Activated CD4-positive, alpha-beta T cell treated with anti-CD3 and anti-CD28 coated beads, Interleukin-2, amount 10 ng/mL, durations not matched to agents 7 days and 5 days (primary cell): ENCODE data around the gene KLHL22. TPM values are rescaled to one million over a fixed set of nuclear protein-coding genes. Genes with fewer than 3 reads are reported as not detected.
"Not testable (repeated sequence)": the region's sequence is repeated elsewhere in the genome, so short reads cannot be mapped to it uniquely, and the experiment has no call there.

ENCODE experiments used
- CTCF ChIA-PET: fragments of 350-600 bp; sonication (Branson Sonifier 250); formaldehyde crosslinking; loops from one replicate; lab custom pipeline; 2021; ENCODE audit warnings: antibody characterized with exemption; lab: Charles Lee
- POLR2A ChIA-PET: fragments of 350-600 bp; sonication (Branson Sonifier 250); formaldehyde crosslinking; loops from one replicate; lab custom pipeline; 2021; ENCODE audit warnings: antibody characterized with exemption; lab: Charles Lee
- DNase-seq: peaks from one replicate; pipeline ENCODE4 v3.0.0-alpha.2; 2020
- H3K27ac Mint-ChIP-seq: one replicate; pipeline ENCODE4 v1.8.0; 2021; ENCODE audit warnings: mild to moderate bottlenecking, moderate library complexity, mixed read lengths
- H3K27me3 Mint-ChIP-seq: one replicate; pipeline ENCODE4 v1.8.0; 2021; ENCODE audit warnings: mixed read lengths
- H3K36me3 Mint-ChIP-seq: one replicate; pipeline ENCODE4 v1.8.0; 2021; ENCODE audit warnings: low read depth, mixed read lengths
- H3K4me1 Mint-ChIP-seq: one replicate; pipeline ENCODE4 v1.8.0; 2021; ENCODE audit warnings: mixed read lengths
- H3K4me3 Mint-ChIP-seq: one replicate; pipeline ENCODE4 v1.8.0; 2021; ENCODE audit warnings: mild to moderate bottlenecking, moderate library complexity, mixed read lengths
- H3K9me3 Mint-ChIP-seq: one replicate; pipeline ENCODE4 v1.8.0; 2021; ENCODE audit warnings: mixed read lengths
- total RNA-seq, 2 experiments: library from RNA; stranded (reverse); gene quantifications; one replicate each; pipeline ENCODE4 v1.2.3, GENCODE V29; 2021

The KLHL22 gene
- total RNA-seq, 2 experiments from 2014 or later: 38.7 to 40.1 TPM

- peaks cover 43% of the 10 kb centered on the region for H3K36me3 Mint-ChIP-seq
- H3K4me3 Mint-ChIP-seq: peak overlapping the region; percentile 99
- H3K27me3 Mint-ChIP-seq: no peaks in the 10 kb centered on the region
- no peak for DNase-seq
- ChIA-PET CTCF (interaction anchor here (1.2 to 1.9 kb wide), 5 partner anchors 9 to 56 kb away, joined by 4 to 9 read pairs (median 4); no protein-coding TSS in a partner anchor), POLR2A (no interaction called here)
- peaks cover 50% of the 10 kb centered on the region for H3K4me1 Mint-ChIP-seq
- no peaks in the 10 kb centered on the region for H3K9me3 Mint-ChIP-seq
- peak overlapping the region; percentile 97 for H3K27ac Mint-ChIP-seq
Measured at GRCh38 chr22:20508815-20509271, 13.2 kb upstream of the KLHL22 start.

- POLR2A ChIA-PET, H3K27me3 Mint-ChIP-seq, H3K9me3 Mint-ChIP-seq, DNase-seq: not testable (repeated sequence)
- CTCF ChIA-PET: interaction anchor here (0.7 to 1.9 kb wide), 8 partner anchors 9 to 233 kb away, joined by 3 to 9 read pairs (median 4); no protein-coding TSS in a partner anchor
- peaks cover 40% of the 10 kb centered on the region for H3K36me3 Mint-ChIP-seq
- H3K27ac Mint-ChIP-seq: peak overlapping the region; percentile 97
- H3K4me3 Mint-ChIP-seq: peak overlapping the region; percentile 99
- H3K4me1 Mint-ChIP-seq: peaks cover 49% of the 10 kb centered on the region
Measured at GRCh38 chr22:20508067-20508755, 12.6 kb upstream of the KLHL22 start.

GRCh38 chr22:20507253-20508066, 11.9 kb upstream of the KLHL22 start, which contains the start of gene MED15:
Gene MED15, plus strand, starts transcription at chr22:20507610. Its CDS starts 69 bp downstream, at chr22:20507679.
- Mint-ChIP-seq H3K4me3 (peak within 1 kb of the TSS; percentile 99), H3K4me1 (peaks cover 49% of the 10 kb centered on the region), H3K27me3 (no peaks in the 10 kb centered on the region), H3K36me3 (peaks cover 40% of the 10 kb centered on the region), H3K27ac (peak within 1 kb of the TSS; percentile 97), H3K9me3 (no peaks in the 10 kb centered on the region)
- ChIA-PET POLR2A (interaction anchor here (1.0 kb wide), 1 partner anchor 45 kb away, joined by 3 read pairs; no protein-coding TSS in a partner anchor), CTCF (interaction anchor here (0.7 to 1.9 kb wide), 6 partner anchors 8 to 234 kb away, joined by 3 to 9 read pairs (median 4); no protein-coding TSS in a partner anchor)
- DNase-seq: peak; percentile 94

- DNase-seq: no peak
- ChIA-PET POLR2A (interaction anchor here (1.0 kb wide), 1 partner anchor 46 kb away, joined by 3 read pairs; no protein-coding TSS in a partner anchor), CTCF (interaction anchor here (1.1 to 1.9 kb wide), 2 partner anchors 12 to 58 kb away, joined by 3 to 9 read pairs; no protein-coding TSS in a partner anchor)
- Mint-ChIP-seq H3K4me1 (peaks cover 42% of the 10 kb centered on the region), H3K36me3 (peaks cover 33% of the 10 kb centered on the region), H3K27ac (peak overlapping the region; percentile 97), H3K4me3 (peak overlapping the region; percentile 99), H3K9me3 (no peaks in the 10 kb centered on the region), H3K27me3 (no peaks in the 10 kb centered on the region)
Measured at GRCh38 chr22:20506543-20507252, 11.1 kb upstream of the KLHL22 start.

GRCh38 chr22:20504293-20504922, 8.8 kb upstream of the KLHL22 start:
- POLR2A ChIA-PET: not testable (repeated sequence)
- CTCF ChIA-PET: interaction anchor here (1.2 to 1.4 kb wide), 2 partner anchors 20 to 48 kb away, joined by 4 to 5 read pairs; no protein-coding TSS in a partner anchor

GRCh38 chr22:20503816-20504215, 8.2 kb upstream of the KLHL22 start:
- H3K4me1 Mint-ChIP-seq: peaks cover 14% of the 10 kb centered on the region
- H3K36me3 Mint-ChIP-seq: peaks cover 16% of the 10 kb centered on the region
- CTCF ChIA-PET: interaction anchor here (0.6 to 1.4 kb wide), 3 partner anchors 19 to 86 kb away, joined by 3 to 5 read pairs (median 4); no protein-coding TSS in a partner anchor
- H3K27ac Mint-ChIP-seq: no peak overlapping the region
- DNase-seq: no peak
- no peaks in the 10 kb centered on the region for H3K9me3 Mint-ChIP-seq
- POLR2A ChIA-PET: interaction anchor here (1.2 kb wide), 1 partner anchor 16 kb away, joined by 3 read pairs; no protein-coding TSS in a partner anchor
- no peaks in the 10 kb centered on the region for H3K27me3 Mint-ChIP-seq
- H3K4me3 Mint-ChIP-seq: no peak overlapping the region

More at GRCh38 chr22:20504293-20504922, 8.8 kb upstream of the KLHL22 start:
- H3K4me3 Mint-ChIP-seq, DNase-seq, H3K27ac Mint-ChIP-seq, H3K27me3 Mint-ChIP-seq, H3K9me3 Mint-ChIP-seq: not testable (repeated sequence)
- H3K36me3 Mint-ChIP-seq: peaks cover 22% of the 10 kb centered on the region
- H3K4me1 Mint-ChIP-seq: peaks cover 20% of the 10 kb centered on the region

GRCh38 chr22:20499769-20500168, 4.2 kb upstream of the KLHL22 start:
- Mint-ChIP-seq H3K36me3 (peaks cover 4% of the 10 kb centered on the region), H3K27me3 (no peaks in the 10 kb centered on the region), H3K4me1 (peaks cover 7% of the 10 kb centered on the region), H3K9me3 (no peaks in the 10 kb centered on the region), H3K4me3 (no peak overlapping the region), H3K27ac (no peak overlapping the region)
- no peak for DNase-seq
- POLR2A ChIA-PET: interaction anchor here (0.6 kb wide), 1 partner anchor 28 kb away, joined by 3 read pairs; no protein-coding TSS in a partner anchor
- CTCF ChIA-PET: interaction anchor here (1.2 kb wide), 1 partner anchor 8 kb away, joined by 4 read pairs; no protein-coding TSS in a partner anchor

- no peaks in the 10 kb centered on the region for H3K27me3 Mint-ChIP-seq
- DNase-seq: no peak
- H3K36me3 Mint-ChIP-seq: peaks cover 7% of the 10 kb centered on the region
- no peak overlapping the region for H3K4me3 Mint-ChIP-seq
- peaks cover 14% of the 10 kb centered on the region for H3K4me1 Mint-ChIP-seq
- H3K9me3 Mint-ChIP-seq: no peaks in the 10 kb centered on the region
- no peak overlapping the region for H3K27ac Mint-ChIP-seq
- CTCF ChIA-PET: interaction anchor here (1.2 kb wide), 1 partner anchor 9 kb away, joined by 4 read pairs; no protein-coding TSS in a partner anchor
- POLR2A ChIA-PET: no interaction called here
Measured at GRCh38 chr22:20498913-20499312, 3.3 kb upstream of the KLHL22 start.

- Mint-ChIP-seq H3K9me3 (no peaks in the 10 kb centered on the region), H3K27ac (no peak overlapping the region), H3K36me3 (peaks cover 11% of the 10 kb centered on the region), H3K4me3 (no peak overlapping the region), H3K4me1 (peaks cover 22% of the 10 kb centered on the region), H3K27me3 (no peaks in the 10 kb centered on the region)
- ChIA-PET CTCF (no interaction called here), POLR2A (no interaction called here)
- no peak for DNase-seq
Measured at GRCh38 chr22:20497426-20497825, 1.8 kb upstream of the KLHL22 start.

GRCh38 chr22:20495861-20496681, 476 bp upstream of the KLHL22 start:
- Mint-ChIP-seq H3K36me3 (peaks cover 11% of the 10 kb centered on the region), H3K27me3 (no peaks in the 10 kb centered on the region), H3K27ac (peak overlapping the region; percentile 85), H3K4me3 (peak overlapping the region; percentile 82), H3K9me3 (no peaks in the 10 kb centered on the region), H3K4me1 (peaks cover 31% of the 10 kb centered on the region)
- ChIA-PET CTCF (interaction anchor here (1.0 kb wide), 1 partner anchor 78 kb away, joined by 3 read pairs; no protein-coding TSS in a partner anchor), POLR2A (interaction anchor here (1.1 kb wide), 1 partner anchor 32 kb away, joined by 3 read pairs; no protein-coding TSS in a partner anchor)
- DNase-seq: peak; percentile 90

GRCh38 chr22:20491346-20491745, 4.2 kb downstream of the KLHL22 start:
- Mint-ChIP-seq H3K27ac (no peak overlapping the region), H3K4me1 (peaks cover 42% of the 10 kb centered on the region), H3K4me3 (no peak overlapping the region), H3K9me3 (no peaks in the 10 kb centered on the region), H3K36me3 (peaks cover 21% of the 10 kb centered on the region), H3K27me3 (no peaks in the 10 kb centered on the region)
- POLR2A ChIA-PET: no interaction called here
- CTCF ChIA-PET: interaction anchor here (1.4 kb wide), 1 partner anchor 17 kb away, joined by 4 read pairs; no protein-coding TSS in a partner anchor
- no peak for DNase-seq
